Jurkat, Clone E6-1 (cell line): ENCODE results near the gene ARHGEF28.

Experiments used
- DNase-seq: peaks from one replicate; pipeline ENCODE4 v3.0.0-alpha.2; 2011; ENCODE audit warnings: low read depth, low spot score
- H3K4me3 ChIP-seq: 2 replicates; pipeline ENCODE4 v1.5.1; 2011; ENCODE audit warnings: mild to moderate bottlenecking, low read length, control low read depth, moderate library complexity

The ARHGEF28 gene

DNA sequence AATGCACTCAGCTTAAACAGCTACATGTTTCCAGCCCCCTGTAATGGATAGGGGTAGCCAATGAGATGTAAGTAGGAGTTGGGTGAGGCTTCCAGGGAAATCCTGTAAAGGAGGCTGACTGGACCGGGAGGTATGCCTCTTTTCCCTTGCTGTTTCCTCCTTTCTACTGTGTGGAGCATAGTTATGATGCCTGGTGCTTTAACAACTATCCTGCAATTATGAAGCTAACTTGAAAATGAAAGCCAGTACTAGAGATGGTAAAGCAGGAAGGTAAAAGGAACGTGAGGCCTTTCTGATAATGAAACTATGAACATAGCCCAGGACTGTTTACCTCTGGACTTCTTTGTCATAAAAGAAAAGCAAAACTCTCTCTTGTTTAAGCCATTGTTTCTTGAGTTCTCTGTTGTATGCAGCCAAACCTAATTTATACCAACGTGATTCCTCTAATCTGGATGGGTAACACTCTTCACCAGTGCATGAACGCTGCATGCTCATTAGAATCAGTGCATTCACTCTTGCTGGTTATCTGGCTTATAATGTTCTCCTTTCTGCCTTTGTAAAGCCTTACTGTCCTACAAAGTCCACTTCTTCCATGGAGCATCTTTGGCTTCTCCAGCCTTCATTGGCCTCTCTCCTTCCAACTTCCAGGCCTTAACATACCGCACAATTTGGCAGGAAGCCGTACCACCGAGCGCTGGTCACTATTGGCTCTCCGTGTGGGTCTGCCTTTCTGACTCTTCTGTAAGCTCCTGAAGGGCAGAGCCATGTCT, 8.3 kb upstream of the ARHGEF28 start:
- H3K4me3 ChIP-seq = no peak overlapping the region
- no peak for DNase-seq

- no peak for DNase-seq
- H3K4me3 ChIP-seq = no peak overlapping the region
Measured at GRCh38 chr5:73619606-73620333, 6.2 kb upstream of the ARHGEF28 start.

- H3K4me3 ChIP-seq = no peak overlapping the region
- DNase-seq = no peak
Measured at GRCh38 chr5:73620334-73620687, 5.7 kb upstream of the ARHGEF28 start.

DNA sequence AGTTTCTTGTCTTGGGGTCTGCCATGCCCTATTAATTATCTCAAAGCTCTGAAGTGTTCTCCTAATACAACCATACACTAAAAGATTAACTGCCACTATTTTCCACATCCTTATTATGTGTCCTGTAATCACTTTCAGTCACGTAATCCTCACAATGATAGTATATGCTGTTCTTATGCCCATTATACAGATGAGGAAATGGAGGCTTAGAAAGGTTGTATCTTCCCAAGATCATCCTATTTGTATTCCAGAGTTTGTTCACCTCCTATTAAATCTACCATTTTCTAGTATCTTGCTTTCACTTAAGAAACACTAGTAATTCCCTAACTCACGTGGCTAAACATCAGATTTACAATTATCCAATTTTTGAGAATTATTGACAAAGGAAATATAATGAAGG, 2.9 kb upstream of the ARHGEF28 start:
- no peak overlapping the region for H3K4me3 ChIP-seq
- no peak for DNase-seq

DNA sequence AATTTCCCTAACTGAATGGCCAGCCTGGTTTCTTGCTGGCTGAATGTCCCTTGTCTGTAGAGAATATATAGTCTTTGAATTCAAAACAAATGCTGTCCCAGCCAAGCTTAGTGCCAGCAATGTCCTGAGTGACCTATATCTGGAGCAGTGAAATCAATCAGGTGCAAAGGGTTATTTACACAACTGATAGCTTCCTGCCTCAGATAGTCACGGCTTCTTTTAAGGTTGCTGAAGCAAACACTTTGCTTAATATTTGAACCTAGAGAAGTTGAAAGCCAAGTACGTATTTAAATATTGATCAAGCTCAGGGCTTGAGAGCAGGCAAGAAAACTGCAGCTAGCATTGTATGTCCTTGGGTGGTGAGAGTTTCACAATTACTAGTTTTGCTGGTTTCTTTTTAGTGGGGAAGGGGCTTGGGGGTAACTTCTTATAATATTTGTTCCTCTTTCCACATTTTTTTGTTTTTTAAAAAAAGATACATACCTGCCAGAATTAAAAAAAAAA, 2.0 kb upstream of the ARHGEF28 start:
- H3K4me3 ChIP-seq = no peak overlapping the region
- DNase-seq = no peak

GRCh38 chr5:73624888-73625287, 1.1 kb upstream of the ARHGEF28 start:
- no peak for DNase-seq
- no peak overlapping the region for H3K4me3 ChIP-seq

GRCh38 chr5:73625372-73625943, 538 bp upstream of the ARHGEF28 start:
- no peak overlapping the region; the same call in 1 of the 2 replicates for H3K4me3 ChIP-seq
- DNase-seq = no peak

- no peak overlapping the region for H3K4me3 ChIP-seq
- no peak for DNase-seq
Measured at GRCh38 chr5:73626814-73627313, 868 bp downstream of the ARHGEF28 start.

GRCh38 chr5:73629456-73629855, 3.5 kb downstream of the ARHGEF28 start:
- no peak overlapping the region for H3K4me3 ChIP-seq
- no peak for DNase-seq

DNA sequence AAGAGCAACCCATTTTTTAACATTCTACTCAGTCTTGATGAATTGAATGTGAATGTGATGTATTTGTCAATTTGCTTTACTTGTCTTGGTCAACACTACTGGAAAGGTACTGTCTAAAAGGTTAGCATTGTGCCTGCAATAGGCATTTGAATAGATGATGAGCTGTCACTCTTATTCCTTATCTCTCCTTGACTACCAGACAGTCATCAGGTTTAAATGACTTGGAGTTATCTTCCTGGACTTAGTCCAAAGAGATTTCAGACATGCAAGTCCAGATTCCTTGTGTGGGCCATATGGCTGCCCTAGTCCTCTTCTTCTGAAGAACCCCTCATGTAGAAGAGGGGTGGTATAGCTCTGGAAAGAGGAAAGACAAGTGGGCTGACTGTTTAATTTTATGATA, 4.8 kb downstream of the ARHGEF28 start:
- DNase-seq = no peak
- no peak overlapping the region for H3K4me3 ChIP-seq

DNA sequence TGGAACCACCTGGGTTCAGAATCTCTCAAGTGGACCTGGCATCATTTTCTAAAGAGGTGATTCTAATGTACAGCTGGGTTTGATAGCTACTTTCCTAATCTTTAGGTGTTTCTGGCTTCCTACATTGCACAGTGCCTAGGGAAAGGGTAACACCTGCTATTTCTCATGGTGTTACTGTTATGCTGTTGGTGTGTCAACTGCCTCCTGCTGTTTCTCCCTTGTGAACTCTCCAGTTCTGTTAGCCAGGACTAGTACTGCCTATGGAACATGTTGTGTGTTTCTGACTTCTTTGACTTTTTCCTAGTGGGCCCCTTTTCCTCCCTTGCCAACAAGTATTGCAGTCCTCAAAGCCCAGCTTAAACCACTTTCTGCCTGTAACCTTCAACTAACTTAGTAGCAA, 5.5 kb downstream of the ARHGEF28 start:
- no peak for DNase-seq
- H3K4me3 ChIP-seq = no peak overlapping the region

- no peak overlapping the region for H3K4me3 ChIP-seq
- no peak for DNase-seq
Measured at GRCh38 chr5:73633060-73633459, 7.1 kb downstream of the ARHGEF28 start.

DNA sequence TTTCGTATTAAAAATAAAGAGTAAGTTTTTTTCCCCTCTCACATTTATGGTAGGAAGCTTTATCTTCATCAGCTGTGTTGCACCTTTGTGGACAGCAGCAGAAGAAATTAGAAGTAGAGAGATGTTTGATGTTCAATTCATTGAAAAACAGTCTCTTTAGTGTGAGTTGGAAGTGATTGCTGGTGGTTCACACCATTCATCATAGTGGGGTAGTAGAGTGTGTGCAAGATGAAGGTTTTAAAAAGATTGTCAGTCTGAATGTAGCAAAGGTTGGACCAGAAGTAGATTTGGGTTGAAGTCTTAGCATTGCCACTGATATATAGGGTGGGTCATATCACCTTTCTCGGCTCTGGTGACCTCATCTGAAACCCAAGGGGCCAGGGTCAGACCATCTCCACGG, 10.4 kb downstream of the ARHGEF28 start:
- H3K4me3 ChIP-seq = no peak overlapping the region
- no peak for DNase-seq

GRCh38 chr5:73637565-73637964, 11.6 kb downstream of the ARHGEF28 start:
- no peak for DNase-seq
- no peak overlapping the region for H3K4me3 ChIP-seq

DNA sequence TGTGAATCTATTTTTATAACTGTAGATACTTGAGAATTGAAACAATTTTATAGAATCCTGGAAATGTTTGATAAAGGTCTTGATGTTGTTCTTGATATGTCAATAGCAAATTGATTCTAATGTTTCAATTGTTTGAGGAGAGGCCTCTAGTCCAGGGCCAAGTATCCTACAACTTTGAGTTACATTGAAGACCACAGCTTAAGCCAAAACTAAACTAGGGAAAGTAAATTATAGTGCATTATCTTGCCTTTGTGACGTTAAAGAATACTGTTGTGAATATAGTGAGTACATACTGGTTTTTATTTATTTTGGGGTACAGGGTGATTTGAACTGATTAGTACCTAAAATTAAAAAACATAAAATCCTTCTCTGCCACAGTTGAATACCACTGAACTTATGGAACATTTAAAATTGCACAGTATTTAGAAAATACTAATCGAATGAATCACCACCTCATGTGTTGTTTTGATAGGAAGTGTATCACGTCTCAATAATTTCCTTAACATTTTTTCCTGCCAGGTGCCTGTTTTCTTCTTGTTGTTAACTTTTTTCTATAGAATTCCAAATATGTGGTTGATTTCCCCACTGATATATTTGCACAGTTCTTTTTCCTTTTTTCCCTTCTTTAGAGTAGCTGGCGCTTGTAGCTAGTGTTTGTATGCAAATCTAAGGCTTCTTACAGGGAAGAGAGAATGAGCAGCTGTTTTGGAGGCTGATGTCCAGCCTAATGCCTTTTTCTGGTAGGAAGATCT, 12.5 kb downstream of the ARHGEF28 start:
- no peak for DNase-seq
- no peak overlapping the region for H3K4me3 ChIP-seq

DNA sequence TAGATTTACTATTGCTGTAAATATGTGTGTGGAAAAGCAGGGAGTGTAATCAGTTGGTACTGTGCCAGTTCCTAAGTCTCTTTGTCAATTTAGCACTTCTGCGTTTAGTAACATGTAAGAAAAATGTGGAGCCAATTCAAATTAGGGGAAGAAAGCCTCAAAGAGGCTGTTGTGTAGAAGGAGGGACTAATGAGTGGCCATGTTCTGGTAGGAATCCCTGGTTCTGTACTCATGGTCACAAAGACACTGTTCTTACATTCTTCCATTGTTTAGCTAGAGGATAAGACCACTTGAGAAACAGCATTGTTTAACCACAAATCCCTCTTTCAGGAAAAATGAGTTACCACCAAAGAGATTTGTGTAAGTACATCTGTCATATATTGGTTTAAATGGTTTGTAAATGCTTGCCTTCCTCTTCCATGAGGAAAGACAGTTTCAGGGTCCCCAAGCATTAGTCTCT, 14.9 kb downstream of the ARHGEF28 start:
- H3K4me3 ChIP-seq = no peak overlapping the region
- DNase-seq = no peak

DNA sequence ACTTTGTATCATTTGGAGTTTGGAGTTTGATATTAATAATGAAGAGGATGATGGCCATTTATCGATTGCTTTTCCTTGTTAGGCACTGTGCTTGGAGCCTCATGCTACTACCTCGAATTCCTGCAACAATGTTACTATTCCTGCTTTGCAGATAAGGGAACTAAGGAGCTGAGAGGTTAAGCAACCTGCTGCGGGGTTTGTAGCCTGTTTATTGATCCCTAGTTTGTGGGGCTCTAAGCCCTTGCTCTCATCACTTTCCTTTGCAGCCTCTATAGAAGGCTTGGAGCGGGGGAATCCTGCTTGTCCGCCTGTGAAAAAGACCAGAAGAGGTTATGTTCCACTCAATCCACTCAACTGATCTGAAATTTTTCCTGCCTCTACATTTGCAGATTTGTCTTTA, 15.8 kb downstream of the ARHGEF28 start:
- no peak overlapping the region for H3K4me3 ChIP-seq

DNA sequence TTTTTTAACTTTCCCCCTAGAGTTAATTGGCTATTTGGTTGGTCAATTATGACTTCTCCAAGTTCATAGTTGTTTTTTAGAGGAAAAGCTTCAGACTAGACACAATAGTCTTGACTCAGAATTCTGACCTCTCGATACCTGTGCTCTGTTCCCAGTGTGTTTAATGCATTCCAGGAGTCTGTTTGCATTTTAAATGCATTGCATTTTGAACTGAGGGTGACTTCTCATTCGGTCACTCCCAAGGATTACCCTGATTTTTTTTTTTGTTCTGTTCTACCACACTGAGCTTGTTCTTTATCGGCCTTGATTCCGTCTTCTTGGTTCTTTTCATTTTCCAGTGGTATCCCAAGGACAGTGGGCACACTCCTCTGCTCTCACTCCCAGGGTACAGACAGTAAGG, 16.3 kb downstream of the ARHGEF28 start:
- no peak overlapping the region for H3K4me3 ChIP-seq
- DNase-seq = no peak

More for the DNA sequence above, 15.8 kb downstream of the ARHGEF28 start:
- no peak for DNase-seq

DNA sequence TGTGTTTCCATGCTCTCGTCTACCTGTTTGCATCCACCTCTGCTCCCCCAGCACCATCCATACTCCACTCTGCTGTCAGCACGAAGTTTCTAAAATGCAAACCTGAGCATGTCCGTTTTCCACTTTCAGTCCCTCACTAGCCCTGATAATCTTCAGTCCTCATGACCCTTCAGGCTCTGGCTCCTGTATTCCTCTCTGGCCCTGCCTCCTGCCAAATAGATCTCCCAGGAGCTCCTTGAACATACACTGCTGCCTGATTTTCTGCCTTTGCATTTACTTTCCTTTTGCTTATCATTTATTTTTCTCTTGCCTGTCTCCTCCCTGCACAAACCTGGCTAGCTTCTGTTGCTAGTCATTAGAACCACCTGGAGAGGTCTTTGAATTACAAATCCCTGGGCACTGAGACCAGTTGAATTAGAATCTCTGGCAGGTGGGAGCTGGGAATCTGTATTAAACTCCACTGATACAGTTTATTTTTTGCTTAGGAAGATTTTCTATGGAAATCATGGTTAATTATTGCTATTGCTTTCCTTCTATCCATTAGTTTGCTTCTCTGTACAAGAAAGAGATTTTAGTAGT, 18.5 kb downstream of the ARHGEF28 start:
- DNase-seq = no peak
- H3K4me3 ChIP-seq = no peak overlapping the region
